ENCODE results near the gene PRDM15.

The PRDM15 gene

GRCh38 chr21:41837756-41838297 lies 41.3 kb downstream of the PRDM15 start:
- no peaks in the 10 kb centered on the region for H3K79me2 ChIP-seq (ENCODE audit: control insufficient read depth, insufficient read depth, low read length, unreplicated experiment)
- no peak overlapping the region for H3K27ac ChIP-seq (ENCODE audit: low read depth, low read length)
- H2AFZ ChIP-seq (ENCODE audit: low read length, unreplicated experiment), result no peak overlapping the region
- H3K4me1 ChIP-seq (ENCODE audit: control insufficient read depth, insufficient read depth, low read length, unreplicated experiment), result no peaks in the 10 kb centered on the region
- H3K36me3 ChIP-seq (ENCODE audit: insufficient read depth, low read length), result peaks cover 15% of the 10 kb centered on the region
- no peaks in the 10 kb centered on the region for H3K27me3 ChIP-seq (ENCODE audit: insufficient read depth, low read length)
- H3K4me3 ChIP-seq (ENCODE audit: low read depth, low read length), result no peak overlapping the region

DNA sequence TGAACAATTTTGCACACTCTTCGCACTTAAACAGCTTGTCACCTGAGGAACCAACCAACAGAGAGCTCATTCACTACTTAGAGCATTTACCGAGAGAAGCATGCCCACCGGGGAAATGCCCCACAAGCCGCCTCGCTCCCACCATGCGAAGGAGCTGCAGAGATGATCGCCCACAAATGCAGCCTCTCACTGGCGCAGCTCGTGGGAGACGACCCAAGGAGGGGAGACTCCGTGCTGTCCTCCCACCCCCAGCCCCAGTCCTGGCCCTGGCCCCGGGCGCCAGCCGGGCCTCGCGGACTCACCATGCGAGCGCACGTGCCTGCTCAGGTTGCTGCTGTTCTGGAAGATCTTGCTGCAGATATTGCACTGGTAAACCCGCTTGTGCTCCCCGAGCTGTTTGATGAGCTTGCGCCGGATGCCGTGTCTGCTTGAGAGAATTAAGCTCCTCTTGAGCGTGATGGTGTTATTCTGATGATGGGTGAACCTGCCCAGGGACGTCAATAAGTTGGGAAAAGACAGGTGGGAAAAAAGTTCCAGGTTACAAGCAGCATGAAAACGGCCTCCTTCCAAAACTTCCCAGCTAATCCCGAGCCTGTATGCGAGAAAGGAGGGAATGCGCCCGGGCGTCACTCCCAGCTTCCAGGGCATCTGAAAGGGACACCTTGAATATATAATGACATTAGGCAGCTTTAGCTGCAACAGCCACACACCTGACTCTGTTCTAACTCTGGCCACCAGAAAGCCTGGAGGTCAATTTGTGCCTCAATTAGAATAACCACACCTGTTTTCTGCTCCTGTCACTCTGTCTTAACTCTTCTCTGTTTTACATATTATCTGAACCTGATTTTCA lies 42.8 kb downstream of the PRDM15 start:
- Histone ChIP-seq H3K36me3 (ENCODE audit: insufficient read depth, low read length) (peaks cover 13% of the 10 kb centered on the region), H3K79me2 (ENCODE audit: control insufficient read depth, insufficient read depth, low read length, unreplicated experiment) (no peaks in the 10 kb centered on the region), H2AFZ (ENCODE audit: low read length, unreplicated experiment) (no peak overlapping the region), H3K27ac (ENCODE audit: low read depth, low read length) (no peak overlapping the region), H3K27me3 (ENCODE audit: insufficient read depth, low read length) (no peaks in the 10 kb centered on the region), H3K4me3 (ENCODE audit: low read depth, low read length) (no peak overlapping the region), H3K4me1 (ENCODE audit: control insufficient read depth, insufficient read depth, low read length, unreplicated experiment) (no peaks in the 10 kb centered on the region)

DNA sequence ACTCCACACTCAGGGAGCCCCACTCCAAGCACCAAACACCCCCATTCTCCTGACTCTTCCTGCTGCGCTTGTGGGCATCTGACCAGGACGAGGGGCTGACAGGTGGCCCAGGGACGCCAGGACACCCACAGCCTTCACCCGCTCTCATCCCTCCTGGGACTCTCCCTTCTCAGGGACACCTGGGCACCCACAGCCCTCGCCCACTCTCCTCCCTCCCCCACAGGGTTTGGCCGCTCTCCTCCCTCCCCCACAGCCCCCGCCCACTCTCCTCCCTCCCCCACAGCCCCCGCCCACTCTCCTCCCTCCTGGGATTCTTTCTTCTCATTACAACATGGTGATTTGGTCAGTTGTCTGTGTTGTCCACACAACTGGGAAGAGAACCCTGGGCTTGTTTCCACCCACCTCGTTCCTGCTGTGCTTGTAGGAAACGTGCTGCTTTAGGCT lies 43.4 kb downstream of the PRDM15 start:
- Histone ChIP-seq H3K27ac (ENCODE audit: low read depth, low read length) (no peak overlapping the region), H3K4me3 (ENCODE audit: low read depth, low read length) (no peak overlapping the region), H3K79me2 (ENCODE audit: control insufficient read depth, insufficient read depth, low read length, unreplicated experiment) (no peaks in the 10 kb centered on the region), H3K4me1 (ENCODE audit: control insufficient read depth, insufficient read depth, low read length, unreplicated experiment) (no peaks in the 10 kb centered on the region), H2AFZ (ENCODE audit: low read length, unreplicated experiment) (no peak overlapping the region), H3K36me3 (ENCODE audit: insufficient read depth, low read length) (peaks cover 7% of the 10 kb centered on the region; the same call in 1 of the 2 replicates), H3K27me3 (ENCODE audit: insufficient read depth, low read length) (no peaks in the 10 kb centered on the region)

DNA sequence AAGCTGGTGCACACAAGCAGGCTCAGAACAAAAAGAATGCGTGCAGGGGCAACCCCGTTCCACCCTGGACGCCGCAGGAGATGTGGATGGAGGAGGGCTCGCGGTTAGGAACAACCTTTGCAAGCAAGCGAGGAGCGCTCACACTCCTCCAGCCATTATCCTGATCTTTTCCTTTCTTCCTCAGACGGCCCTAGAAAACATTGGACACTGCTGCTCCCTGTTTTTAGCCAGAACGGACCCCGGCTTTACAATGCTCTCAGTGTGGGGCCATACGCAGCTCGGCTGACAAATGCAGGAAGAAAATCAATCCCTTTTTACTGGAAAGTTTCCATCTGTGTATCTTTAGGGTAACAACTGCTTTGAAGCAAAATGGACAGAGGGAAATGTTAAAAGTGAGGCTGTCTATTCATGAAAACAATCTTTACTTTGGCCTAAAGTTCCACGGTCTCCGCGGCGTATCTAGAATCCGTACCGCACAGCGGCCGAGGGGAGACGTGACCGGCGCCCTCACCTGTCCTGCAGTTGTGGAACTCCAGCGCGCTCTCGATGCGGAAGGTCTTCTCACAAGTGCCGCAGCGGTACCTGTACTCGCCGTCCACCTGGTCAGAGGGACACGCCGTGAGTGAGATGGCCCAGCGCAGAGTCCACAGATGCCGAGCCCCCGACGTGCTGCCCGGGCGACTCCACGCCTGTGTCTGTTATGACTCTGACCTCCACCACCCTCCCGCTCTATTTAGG lies 44.0 kb downstream of the PRDM15 start:
- 0 out of 2 replicates have a peak, but pooled peaks cover 4% of the 10 kb centered on the region for H3K36me3 ChIP-seq (ENCODE audit: insufficient read depth, low read length)
- H3K27ac ChIP-seq (ENCODE audit: low read depth, low read length), result no peak overlapping the region
- no peak overlapping the region for H2AFZ ChIP-seq (ENCODE audit: low read length, unreplicated experiment)
- no peak overlapping the region for H3K4me3 ChIP-seq (ENCODE audit: low read depth, low read length)
- H3K27me3 ChIP-seq (ENCODE audit: insufficient read depth, low read length), result no peaks in the 10 kb centered on the region
- no peaks in the 10 kb centered on the region for H3K4me1 ChIP-seq (ENCODE audit: control insufficient read depth, insufficient read depth, low read length, unreplicated experiment)
- no peaks in the 10 kb centered on the region for H3K79me2 ChIP-seq (ENCODE audit: control insufficient read depth, insufficient read depth, low read length, unreplicated experiment)

- Histone ChIP-seq H3K4me3 (ENCODE audit: low read depth, low read length) (no peak overlapping the region), H3K27me3 (ENCODE audit: insufficient read depth, low read length) (no peaks in the 10 kb centered on the region), H3K27ac (ENCODE audit: low read depth, low read length) (no peak overlapping the region), H2AFZ (ENCODE audit: low read length, unreplicated experiment) (no peak overlapping the region), H3K4me1 (ENCODE audit: control insufficient read depth, insufficient read depth, low read length, unreplicated experiment) (no peaks in the 10 kb centered on the region), H3K36me3 (ENCODE audit: insufficient read depth, low read length) (0 out of 2 replicates have a peak, but pooled peaks cover 4% of the 10 kb centered on the region), H3K79me2 (ENCODE audit: control insufficient read depth, insufficient read depth, low read length, unreplicated experiment) (no peaks in the 10 kb centered on the region)
Measured at GRCh38 chr21:41834252-41834925, 44.8 kb downstream of the PRDM15 start.

GRCh38 chr21:41833497-41834115 lies 45.5 kb downstream of the PRDM15 start:
- Histone ChIP-seq H3K4me1 (ENCODE audit: control insufficient read depth, insufficient read depth, low read length, unreplicated experiment) (no peaks in the 10 kb centered on the region), H2AFZ (ENCODE audit: low read length, unreplicated experiment) (no peak overlapping the region), H3K27me3 (ENCODE audit: insufficient read depth, low read length) (no peaks in the 10 kb centered on the region), H3K36me3 (ENCODE audit: insufficient read depth, low read length) (0 out of 2 replicates have a peak, but pooled peaks cover 4% of the 10 kb centered on the region), H3K79me2 (ENCODE audit: control insufficient read depth, insufficient read depth, low read length, unreplicated experiment) (no peaks in the 10 kb centered on the region), H3K4me3 (ENCODE audit: low read depth, low read length) (no peak overlapping the region), H3K27ac (ENCODE audit: low read depth, low read length) (no peak overlapping the region)

DNA sequence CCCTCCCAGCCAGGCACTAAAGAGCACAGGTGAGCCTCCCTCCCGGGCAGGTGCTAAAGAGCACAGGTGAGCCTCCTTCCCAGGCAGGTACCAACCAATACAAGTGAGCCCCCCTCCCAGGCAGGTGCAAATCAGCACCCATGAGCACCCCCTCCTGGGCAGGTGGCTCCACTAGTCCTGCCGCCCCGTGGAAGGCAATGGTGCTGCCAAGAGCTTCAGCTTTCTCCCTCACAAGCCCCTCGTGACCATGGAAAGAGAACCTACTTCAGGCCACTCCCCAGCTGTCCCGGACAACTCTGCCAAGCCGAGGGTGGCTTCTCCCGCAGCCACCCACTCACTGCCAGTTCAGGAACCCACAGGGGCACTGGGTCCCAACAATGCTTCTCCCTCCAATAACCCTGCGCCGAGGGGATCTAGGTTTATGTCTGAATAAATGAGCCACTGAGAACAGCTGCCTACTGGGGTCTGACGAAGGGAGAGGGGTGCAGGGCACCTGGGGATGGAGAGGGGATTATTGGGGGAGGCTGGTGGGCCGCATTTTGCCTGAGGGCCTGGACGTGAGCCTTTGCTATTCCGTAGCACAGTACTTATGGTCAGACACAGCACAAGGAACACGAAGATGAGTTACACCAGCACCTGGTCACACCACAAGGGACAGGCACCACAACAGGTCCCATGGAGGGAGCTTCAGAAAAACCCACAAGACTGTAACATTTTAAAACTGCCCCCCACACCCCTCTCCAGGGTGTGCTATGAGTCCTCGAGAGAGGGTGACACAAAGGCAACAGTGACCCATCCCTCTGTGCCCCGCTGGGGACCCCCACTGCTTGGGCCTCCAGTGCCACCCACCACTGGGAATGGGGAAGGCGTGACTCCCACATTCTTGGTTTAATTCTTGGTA lies 46.3 kb downstream of the PRDM15 start:
- Histone ChIP-seq H3K27me3 (ENCODE audit: insufficient read depth, low read length) (no peaks in the 10 kb centered on the region), H3K79me2 (ENCODE audit: control insufficient read depth, insufficient read depth, low read length, unreplicated experiment) (no peaks in the 10 kb centered on the region), H3K36me3 (ENCODE audit: insufficient read depth, low read length) (0 out of 2 replicates have a peak, but pooled peaks cover 3% of the 10 kb centered on the region), H3K4me1 (ENCODE audit: control insufficient read depth, insufficient read depth, low read length, unreplicated experiment) (no peaks in the 10 kb centered on the region), H3K4me3 (ENCODE audit: low read depth, low read length) (no peak overlapping the region), H2AFZ (ENCODE audit: low read length, unreplicated experiment) (no peak overlapping the region), H3K27ac (ENCODE audit: low read depth, low read length) (no peak overlapping the region)

GRCh38 chr21:41831866-41832595 lies 47.1 kb downstream of the PRDM15 start:
- Histone ChIP-seq H3K36me3 (ENCODE audit: insufficient read depth, low read length) (no peaks in the 10 kb centered on the region), H3K4me1 (ENCODE audit: control insufficient read depth, insufficient read depth, low read length, unreplicated experiment) (no peaks in the 10 kb centered on the region), H3K79me2 (ENCODE audit: control insufficient read depth, insufficient read depth, low read length, unreplicated experiment) (no peaks in the 10 kb centered on the region), H2AFZ (ENCODE audit: low read length, unreplicated experiment) (no peak overlapping the region), H3K4me3 (ENCODE audit: low read depth, low read length) (no peak overlapping the region), H3K27ac (ENCODE audit: low read depth, low read length) (no peak overlapping the region), H3K27me3 (ENCODE audit: insufficient read depth, low read length) (no peaks in the 10 kb centered on the region)

DNA sequence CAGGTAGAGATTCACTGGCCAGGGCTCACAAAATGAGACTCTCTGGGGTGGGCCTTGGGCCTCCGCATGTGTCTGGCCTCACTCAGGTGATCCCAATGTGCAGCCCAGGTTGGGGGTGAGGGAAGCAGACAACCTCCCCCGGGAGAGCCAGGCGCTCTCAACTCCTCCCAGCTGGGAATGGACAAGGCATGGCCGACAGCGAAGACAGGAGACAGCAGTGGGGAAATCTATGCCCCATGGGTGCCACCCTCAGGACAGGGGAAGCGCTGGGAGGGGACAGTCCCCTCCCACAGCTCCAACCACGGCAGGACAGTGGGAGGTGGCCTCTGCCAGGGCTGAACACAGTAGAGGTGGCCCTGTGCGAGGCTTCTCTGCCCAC lies 47.7 kb downstream of the PRDM15 start:
- H3K4me3 ChIP-seq (ENCODE audit: low read depth, low read length), result no peak overlapping the region
- H2AFZ ChIP-seq (ENCODE audit: low read length, unreplicated experiment), result no peak overlapping the region
- no peak overlapping the region for H3K27ac ChIP-seq (ENCODE audit: low read depth, low read length)
- no peaks in the 10 kb centered on the region for H3K36me3 ChIP-seq (ENCODE audit: insufficient read depth, low read length)
- no peaks in the 10 kb centered on the region for H3K27me3 ChIP-seq (ENCODE audit: insufficient read depth, low read length)
- no peaks in the 10 kb centered on the region for H3K4me1 ChIP-seq (ENCODE audit: control insufficient read depth, insufficient read depth, low read length, unreplicated experiment)
- no peaks in the 10 kb centered on the region for H3K79me2 ChIP-seq (ENCODE audit: control insufficient read depth, insufficient read depth, low read length, unreplicated experiment)

Data from ACC112 (cell line).